ENCODE measurements around the gene ABL1.

DNA sequence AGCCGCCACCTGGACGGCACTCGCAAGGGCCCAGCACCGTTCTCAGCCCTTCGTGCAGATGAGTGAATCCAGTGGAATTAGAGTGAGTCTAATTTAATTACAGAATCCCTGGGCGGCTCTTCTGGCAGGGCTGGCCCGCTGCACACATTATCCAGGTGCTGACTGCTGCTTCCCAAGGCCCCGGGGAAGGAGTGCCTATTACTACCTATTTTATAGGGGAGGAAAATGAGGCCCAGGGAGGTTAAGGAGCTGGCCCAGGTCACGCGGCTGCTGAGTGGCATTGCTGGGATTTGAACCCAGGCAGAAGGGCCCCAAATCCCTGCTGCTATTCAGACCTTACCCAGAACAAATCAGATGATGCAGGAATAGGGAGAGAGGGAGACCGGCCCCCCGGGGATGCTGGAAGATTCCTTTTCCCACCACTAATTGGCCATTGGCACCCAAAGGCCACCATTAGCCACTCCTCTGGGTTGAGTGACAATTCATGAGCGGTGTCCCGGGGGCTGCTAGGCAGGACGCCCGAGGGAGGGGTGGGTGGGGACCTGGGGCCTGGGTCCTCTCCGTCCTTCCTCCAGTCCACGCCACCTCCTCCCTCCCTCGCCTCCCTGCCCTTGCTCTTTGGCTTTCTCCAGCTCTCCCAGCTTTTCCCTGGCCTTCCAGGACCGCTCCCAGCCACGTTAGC is 71.8 kb downstream of the ABL1 start:
- TF ChIP-seq POLR2A (IDR thresholded peaks at IDR 0.05; ENCODE audit: low read length) (no peak), GATA1 (IDR thresholded peaks at IDR 0.05; ENCODE audit: low read depth, low read length) (no peak)

All from erythroblast (primary cell).